GM18508 (cell line): ENCODE measurements around the gene MAGEB18.

Experiments used
- ATAC-seq: cut with Tn5 transposase; IDR thresholded peaks from one replicate; pipeline ENCODE4 v1.9.1; 2021; ENCODE audit warnings: moderate number of reproducible peaks; ENCODE audit not compliant: insufficient read depth, unreplicated experiment

The MAGEB18 gene

GRCh38 chrX:26138274-26138673 is at the start of gene MAGEB18:
Gene MAGEB18 (plus strand): TSS chrX:26138343. CDS start chrX:26138986, 643 bp downstream.
- no peak for ATAC-seq

DNA sequence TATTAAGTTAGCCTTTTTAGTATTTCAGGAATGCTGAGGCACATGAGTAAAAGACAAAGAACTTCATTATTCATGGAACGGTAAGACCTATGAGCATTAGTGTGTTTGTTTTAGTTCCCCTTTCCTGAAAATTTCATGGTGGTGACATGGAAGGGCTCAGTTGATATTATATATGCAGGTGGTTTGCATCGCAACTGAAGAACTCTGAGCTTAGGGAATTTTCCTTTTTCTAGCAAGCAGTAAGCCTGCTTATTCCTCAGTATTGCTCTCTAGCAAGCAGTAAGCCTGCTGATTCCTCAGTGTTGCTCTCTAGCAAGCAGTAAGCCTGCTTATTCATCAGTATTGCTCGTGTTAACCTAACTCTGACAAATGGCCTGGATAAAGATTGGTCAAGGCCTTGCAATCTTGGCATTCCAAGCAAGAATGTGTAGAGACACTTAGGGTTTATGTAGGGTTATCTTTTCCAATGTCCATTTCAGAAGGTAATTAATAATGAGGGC is 37.7 kb upstream of the MAGEB18 start:
- ATAC-seq: no peak

DNA sequence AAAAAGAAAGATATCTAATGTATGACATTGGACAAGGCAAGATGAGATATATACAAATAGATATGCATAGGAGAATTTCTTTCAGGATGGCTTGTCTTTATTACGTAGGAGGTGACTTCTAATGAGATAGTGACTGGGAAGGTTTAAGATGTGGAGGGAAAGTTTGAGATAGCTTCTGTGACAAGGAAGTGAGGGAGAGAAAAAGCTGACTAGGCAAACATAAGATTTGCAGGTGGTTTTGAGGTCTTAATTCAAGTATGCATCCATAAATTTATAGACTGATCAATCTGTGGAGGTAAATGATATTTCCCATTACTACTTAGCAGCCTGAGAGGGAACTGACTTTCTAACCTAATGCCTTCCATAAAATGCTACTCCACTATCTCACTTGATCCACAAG is 29.0 kb upstream of the MAGEB18 start:
- no peak for ATAC-seq

DNA sequence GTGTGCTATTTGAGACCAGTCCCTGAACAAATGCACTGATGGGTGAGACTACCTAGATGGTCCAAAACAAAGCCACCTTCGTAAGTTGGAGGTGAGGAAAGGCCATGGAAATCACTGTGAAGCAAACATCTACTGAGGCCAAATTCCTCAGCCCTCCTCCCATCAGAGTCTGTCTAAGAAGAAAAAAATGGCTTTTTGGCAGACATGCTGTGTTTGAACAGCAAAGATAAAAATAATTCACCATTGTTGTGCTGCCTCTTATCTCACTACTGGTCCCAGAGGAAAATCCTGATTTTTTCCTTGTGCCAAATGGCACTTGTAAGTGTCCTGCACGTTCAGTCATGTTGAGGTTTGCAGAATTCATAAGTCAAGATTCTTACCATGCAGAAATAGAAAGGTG is 7.9 kb downstream of the MAGEB18 start:
- no peak for ATAC-seq

DNA sequence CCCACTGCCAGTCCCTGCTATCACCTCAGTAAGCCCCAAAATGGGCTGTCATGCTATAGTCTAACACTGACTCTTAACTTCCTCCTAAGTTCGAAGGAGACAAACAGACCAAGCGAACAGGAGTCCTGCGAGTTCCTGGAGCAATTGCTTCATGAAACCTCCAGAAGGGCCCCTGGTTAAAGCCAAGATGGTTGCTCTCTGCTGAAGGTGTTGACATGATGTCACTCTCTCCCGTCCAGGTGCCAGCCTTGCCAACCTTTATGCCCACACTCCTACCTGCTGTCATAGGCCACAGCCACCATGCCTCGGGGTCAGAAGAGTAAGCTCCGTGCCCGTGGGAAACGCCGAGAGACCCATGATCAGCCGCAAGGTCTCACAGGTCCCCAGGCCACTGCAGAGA is 22.2 kb downstream of the MAGEB18 start, which contains the start of gene MAGEB6B:
Gene MAGEB6B (plus strand): TSS at position 301 of the 400 bp plus-strand sequence. CDS start 0 bp downstream, at position 301.
- no peak for ATAC-seq
